NOMO-1 treated with dmso at 0.1 percent for 144 hours (cell line): ENCODE data around the gene COL4A5.

Experiments used
- DNase-seq: peaks from one replicate; lab custom pipeline; 2025; ENCODE audit not compliant: unreplicated experiment; lab: John Stamatoyannopoulos, UW

The COL4A5 gene

DNA sequence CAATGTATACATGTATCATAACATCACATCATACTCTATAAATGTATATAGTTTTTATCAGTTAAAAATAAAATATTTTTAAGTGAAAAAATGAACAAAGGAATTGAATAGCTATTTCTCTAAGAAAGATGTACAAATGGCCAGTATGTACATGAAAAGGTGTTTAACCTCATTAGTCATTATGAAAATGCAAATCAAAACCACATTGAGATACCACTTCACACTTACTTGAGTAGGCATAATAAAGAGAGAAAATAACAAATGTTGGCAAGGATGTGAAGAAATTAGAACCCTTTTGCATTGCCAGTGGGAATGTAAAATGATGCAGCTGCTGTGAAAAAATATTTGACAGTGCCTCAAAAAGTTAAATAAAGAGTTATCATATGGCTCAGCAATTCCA, 201.2 kb downstream of the COL4A5 start:
- DNase-seq, result no peak

DNA sequence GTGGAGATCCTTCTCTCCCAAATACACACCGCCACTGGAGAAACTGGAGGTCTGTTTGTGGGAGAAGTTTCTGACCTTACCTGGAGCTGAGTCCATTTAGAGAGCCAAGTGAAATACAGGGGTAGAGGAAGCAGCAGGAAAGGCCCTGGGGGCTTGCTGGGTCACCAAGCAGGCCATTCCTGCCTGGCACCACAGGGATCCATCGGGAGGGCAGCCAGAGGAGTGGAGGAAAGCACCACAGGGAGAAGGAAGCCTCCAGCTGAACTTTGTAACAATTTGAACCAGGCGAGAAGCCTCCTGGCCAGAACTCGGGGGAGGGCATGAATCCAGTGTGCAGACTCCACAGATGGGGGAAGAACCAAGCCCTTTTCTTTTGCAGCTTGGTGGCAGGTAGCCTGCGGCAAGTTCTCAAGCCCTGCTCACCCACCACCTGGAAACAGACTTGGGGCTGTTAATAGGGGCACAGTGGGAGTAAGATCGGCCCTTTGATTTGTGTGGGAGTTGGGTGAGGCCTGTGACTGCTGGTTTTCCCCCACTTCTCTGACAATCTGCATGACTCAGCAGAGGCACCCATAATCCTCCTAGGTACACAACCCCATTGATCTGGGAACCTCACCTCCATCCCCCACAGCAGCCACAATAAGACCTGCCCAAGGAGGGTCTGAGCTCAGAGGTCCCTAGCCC, 202.1 kb downstream of the COL4A5 start:
- DNase-seq, result no peak

DNA sequence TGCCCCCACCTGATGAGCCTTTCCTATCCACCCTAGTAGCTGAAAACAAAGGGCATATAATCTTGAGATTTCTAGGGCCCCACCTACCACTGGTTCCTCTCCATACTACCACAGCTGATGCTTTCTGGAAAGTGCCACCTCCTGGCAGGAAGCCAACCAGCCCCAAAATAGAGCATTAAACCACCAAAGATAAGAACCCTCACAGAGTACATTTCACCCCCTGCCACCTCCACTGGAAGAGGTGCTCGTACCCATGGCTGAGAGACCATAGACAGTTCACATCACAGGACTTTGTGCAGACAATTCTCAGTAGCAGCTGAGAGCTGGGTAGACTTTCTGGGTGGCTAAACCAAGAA, 202.6 kb downstream of the COL4A5 start:
- no peak for DNase-seq

DNA sequence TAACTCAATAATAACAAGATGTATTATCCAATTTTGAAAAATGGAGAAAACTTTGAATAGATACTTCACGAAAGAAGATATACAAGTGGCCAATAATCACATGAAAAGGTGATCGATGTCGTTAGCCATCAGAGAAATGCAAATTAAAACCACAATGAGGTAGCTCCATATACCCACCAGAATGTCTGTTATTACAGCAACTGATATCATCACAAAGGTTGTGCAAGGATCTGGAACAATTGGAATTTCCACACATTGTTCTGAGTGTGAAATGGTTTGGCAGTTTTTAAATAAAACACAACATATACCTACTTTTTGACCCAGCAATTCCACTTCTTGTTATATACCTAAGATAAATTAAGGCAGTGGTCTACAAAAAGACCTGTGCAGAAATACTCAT, 225.1 kb downstream of the COL4A5 start:
- DNase-seq, result no peak

DNA sequence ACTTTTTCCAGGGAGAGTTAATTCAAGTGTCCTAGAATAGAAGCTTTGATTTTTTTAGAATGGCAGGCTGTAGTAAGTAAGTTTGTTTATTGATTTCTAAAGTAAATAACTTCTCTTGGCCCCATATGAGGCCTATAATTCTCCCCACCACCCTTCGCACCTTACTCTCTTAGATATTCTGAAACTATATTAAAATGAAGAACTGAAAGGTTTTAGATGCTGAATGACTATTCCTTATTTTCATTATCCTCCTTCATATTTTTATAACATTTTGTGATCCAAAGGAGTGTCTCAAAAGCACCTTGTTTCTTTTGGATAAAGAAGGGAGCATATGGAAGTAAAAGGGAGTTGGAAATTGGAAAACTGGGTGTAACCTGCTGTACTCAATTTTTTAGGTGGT, 226.5 kb downstream of the COL4A5 start:
- DNase-seq, result no peak

DNA sequence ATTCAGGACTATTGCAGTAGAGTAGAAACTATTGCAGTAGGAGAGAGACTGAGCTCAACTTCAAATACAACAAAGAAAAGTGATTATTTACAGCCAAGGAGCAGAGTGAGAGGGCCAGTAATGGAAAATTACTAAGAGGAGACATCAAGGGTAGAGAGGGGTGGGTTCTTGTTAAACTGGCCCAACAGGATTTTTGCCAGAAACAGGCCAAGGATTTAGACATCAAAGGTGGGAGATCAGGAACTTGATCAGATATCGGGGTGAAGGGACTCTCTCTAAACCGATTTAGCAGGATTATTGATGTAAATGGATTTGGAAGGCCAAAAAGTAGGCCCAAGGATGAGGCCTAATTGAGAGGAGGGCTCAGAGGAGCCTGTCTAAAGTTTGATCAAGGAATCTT, 231.9 kb downstream of the COL4A5 start:
- no peak for DNase-seq

DNA sequence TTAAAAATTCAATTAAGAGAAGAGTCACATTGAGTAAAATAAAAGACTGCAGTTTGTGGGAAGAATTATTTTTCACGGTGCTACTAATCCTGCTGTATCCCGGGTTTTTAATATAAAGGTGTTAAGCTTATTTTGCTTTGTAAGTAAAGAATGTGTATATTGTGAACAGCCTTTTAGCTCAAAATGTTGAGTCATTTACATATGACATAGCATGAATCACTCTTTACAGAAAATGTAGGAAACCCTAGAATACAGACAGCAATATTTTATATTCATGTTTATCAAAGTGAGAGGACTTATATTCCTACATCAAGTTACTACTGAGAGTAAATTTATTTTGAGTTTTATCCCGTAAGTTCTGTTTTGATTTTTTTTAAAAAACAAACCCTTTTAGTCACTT, 257.1 kb downstream of the COL4A5 start:
- no peak for DNase-seq

DNA sequence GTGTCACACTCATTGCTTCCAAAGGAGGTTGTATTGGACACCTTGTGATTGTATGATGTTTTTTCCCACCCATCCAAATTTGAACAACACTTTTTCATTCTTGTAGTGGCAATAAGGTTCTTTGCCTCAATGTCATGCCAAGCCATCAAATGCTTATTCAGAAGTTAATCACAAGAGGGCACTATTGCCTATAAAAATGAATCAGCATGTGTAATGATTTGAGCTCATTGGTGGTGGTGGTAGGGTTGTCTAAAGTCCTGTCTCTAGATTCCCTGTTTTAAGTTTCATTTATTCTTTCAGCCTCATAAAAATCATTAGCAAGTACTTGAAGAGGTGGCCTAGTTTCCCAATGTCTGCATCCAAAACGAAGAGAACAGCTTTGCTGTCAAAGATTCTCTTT, 259.7 kb downstream of the COL4A5 start:
- peak; percentile 2 for DNase-seq

DNA sequence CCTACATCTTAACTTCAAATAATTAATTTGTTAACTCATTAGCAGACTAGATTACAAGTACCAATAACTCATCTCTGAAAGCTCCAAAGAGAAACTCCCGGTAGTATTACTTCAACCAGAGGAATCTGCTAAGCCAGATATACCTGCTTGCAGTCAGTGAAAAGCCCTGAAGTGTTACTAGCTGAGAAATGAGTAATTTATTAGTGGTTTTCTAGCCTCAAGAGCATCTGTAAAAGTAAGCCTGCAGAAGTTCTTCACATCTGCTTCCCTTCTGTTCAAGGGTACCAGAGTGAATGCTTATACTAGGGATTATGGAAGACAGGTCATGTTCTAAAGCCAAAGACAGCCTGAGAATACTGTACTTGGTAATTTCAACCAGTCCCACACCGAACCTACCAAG, 262.0 kb downstream of the COL4A5 start:
- DNase-seq, result no peak

DNA sequence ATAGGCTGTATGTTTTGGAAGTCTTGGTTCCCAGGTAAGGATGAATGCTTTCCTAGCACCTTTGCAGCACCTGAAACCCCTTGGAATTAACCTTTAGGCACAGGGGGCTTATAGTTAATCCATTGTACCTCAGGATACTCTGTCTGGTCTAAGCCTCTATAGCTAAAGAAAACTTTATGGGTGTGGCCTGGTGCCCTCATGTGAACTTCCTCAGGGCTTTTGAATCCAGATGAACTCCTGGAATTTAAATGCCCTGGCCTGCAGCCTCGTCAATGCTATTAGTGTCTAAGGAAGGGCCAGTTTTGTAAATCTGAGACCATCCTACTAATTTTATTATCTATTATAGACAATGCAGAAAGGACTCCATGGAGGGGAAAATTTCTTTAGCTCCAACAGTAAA, 262.9 kb downstream of the COL4A5 start:
- no peak for DNase-seq

DNA sequence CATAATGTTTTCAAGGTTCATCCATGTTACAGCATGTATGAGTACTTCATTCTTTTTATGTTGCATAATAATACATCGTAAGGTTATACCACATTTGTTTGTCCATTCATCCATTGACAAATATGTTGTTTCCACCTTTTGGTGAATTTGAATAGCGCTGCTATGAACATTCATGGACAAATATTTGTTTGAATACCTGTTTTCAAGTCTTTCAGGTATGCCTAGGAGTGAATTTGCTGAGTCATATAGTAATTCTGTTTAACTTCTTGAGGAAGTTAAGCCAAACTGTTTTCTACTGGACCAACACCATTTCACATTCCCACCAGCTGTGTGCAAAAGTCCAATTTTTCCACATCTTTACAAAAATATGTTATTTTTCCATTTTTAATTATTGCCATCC, 265.2 kb downstream of the COL4A5 start:
- no peak for DNase-seq

DNA sequence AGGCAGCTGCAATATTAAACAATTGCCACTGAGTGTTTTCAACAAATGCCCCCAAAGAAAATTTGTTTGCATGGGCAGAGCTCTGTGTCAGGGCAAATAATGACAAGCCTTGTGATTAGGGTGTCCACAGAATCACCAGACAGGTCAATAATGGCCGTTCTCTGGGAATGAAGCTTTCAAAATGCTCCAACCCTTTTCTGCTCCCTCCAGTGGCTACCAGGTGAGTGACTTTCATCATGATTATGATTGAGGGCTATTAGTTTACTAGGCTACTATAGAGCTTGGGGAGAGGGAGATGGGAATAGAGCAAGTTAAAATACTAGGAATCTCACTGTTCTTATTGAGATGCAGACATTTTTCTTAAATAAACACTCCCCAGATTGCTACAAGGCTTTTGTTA, 273.2 kb downstream of the COL4A5 start:
- no peak for DNase-seq

DNA sequence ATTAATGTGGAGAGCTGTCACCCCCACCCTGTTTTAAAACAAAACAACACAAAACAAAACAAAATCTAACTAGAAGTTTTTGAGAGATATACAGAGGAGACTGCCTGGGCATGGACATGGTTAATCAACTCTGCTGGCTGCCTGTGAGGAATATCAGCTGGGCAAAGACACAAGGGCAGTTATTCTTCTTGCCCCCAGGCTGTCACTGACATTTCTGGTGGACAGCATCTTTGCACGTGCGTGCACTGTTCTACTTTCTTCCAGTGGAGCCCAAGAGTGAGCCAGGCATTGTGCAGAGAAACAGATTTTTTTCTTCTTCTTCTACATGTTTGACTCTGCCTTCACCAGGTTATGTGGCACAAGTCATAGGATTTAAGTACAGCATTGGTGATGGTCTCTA, 282.9 kb downstream of the COL4A5 start:
- no peak for DNase-seq

DNA sequence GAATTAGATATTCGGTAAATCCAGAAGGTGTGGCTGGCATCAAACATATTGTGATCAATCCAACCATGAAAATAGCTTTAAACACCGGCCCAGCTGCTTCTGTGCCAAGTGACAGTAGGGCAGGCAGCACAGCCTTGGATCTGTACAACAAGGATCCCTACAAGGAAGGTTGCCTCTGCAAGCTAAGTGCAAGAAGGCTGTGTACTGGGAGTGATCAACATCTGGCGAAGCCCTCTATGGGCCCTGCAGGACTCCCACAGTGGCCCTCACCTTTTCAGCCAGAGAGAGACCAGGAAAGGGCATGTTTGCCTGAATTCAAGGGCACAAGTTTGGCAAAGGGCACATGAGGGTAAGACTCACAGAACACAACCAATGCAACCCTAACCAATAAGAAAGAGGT, 287.1 kb downstream of the COL4A5 start:
- DNase-seq, result no peak

DNA sequence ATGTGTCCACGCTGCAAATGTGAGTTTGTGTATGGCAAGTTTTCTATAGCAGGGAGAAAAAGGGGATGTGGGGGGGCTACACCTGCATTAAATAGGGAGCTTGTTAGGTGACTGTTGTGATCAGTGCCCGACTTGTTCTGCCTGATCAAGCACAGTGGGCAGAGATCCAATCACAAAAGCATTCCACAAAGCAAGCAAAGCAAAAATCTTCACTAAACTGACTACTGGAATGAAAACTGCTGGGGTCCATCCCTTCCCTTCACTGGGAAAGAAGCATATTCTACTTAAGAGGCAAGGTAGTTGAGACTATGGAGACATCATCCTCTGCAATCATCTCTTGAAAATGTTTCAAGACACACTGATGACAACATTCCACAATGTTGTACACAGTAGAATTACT, 291.5 kb downstream of the COL4A5 start:
- no peak for DNase-seq

DNA sequence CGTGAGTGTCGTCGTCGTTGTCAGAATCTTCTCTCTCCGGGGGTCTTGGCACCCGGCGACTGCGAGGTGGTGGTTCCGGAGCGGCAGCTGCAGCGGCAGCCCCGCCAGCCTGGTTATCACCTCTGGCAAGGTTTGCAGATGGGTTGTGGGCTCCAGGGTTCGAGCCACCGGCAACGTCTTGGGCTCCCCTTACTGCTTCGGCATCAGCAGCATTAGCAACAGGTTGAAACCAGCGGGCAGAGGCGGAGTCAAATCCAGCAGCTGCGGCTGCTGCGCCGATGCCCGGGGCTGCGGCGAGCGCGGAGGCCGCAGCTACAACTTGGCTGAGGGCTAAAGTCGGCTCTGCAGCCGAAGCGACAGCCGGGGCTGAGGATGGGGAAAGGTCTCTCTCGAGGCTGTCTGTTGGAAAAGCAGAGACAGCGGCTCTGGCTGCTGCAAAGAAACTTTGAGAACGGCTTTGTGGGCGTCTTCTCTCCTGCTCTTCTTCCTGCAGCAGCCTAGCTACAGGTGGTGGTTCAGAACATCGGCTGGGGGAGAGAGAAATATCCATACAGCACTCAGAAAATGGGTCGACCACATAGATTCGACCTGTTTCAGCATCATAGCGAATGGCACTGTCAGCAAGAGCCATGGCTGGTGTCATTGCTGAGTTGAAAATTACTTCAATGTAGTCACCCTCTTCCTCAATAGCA, 293.1 kb downstream of the COL4A5 start:
- no peak for DNase-seq

DNA sequence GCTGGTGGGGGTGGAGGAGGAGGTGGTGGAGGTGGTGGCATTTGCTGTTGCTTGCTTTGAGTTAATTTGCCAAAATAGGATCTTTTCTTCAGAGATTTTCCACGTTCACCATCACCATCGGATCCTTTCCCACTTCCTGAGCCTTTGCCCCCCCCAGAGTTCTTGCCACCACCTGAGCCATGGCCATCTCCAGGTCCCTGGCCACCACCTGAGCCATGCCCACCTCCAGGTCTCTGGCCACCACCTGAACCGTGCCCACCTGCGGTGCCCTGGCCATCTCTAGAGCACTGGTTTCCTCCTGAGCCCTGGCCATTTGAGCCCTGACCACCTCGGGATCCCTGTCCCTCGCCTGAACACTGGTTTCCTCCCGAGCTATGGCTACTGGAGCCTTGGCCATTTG, 294.8 kb downstream of the COL4A5 start:
- DNase-seq, result no peak

DNA sequence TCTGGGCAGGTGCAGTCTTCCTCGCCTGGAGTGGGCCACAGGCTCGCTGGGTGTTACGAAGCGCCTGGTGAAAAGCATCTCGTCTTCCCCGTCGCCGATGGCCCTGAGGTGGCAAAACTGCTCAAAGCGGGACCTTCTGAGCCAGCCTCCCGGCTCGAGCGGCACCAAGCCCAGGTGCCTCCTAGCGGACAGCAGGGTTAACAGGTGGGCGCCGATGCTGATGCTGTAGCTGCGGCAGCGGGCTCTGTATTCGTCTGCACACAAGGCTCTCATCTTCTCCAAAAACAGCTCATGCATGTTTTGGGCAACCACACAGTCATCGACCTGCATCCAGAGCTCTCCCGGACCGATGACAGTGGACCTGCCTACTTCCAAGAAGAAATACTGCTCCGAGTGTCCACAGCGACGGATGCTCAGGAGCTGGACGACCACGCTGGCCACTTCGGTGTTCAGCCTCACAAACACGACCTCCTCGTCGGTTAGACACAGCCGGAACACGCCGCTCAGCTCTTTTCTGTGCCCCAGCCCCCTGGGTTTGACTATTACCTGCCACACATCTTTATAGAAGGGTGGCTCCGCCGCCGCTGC, 295.5 kb downstream of the COL4A5 start:
- no peak for DNase-seq

DNA sequence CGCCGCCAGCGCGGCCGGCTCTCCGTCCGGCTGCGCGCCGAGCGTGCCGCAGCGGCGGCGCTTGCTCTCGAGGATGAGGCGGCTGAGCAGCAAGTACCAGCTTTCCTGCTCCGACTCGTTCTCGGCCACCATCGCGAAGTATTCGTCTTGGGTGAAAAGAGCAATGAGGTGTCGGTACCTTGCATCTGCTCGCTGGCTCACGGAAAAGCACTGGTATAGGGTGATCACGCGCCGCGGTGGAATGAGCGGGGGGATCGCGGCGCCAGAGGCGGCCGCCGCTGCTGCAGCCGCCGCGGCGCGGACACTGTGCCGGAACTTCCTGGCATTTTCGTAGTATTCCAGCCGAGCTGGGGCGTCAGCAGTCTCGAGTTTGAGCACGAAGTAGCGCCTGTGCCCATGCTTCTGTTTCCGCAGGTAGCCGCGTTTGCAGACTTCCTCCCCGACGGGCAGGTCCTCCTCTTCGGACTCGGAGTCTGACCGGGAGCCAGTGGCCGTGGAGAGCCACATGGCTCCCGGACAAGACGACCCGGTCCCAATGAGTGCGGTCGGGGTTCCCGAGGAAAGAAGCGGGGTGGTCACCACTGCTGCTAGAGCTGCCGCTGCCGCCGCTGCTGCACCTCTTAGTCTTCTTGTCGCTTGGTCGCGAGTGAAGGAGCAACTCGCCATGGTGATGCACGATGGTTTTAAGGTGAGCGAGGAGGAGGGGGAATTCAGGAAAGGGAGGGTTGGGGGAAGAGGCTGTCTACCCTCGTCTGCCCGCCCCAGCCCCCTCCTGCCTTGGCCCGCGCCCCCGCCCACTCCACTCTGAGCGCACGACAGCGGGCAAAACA, 296.3 kb downstream of the COL4A5 start:
- no peak for DNase-seq

DNA sequence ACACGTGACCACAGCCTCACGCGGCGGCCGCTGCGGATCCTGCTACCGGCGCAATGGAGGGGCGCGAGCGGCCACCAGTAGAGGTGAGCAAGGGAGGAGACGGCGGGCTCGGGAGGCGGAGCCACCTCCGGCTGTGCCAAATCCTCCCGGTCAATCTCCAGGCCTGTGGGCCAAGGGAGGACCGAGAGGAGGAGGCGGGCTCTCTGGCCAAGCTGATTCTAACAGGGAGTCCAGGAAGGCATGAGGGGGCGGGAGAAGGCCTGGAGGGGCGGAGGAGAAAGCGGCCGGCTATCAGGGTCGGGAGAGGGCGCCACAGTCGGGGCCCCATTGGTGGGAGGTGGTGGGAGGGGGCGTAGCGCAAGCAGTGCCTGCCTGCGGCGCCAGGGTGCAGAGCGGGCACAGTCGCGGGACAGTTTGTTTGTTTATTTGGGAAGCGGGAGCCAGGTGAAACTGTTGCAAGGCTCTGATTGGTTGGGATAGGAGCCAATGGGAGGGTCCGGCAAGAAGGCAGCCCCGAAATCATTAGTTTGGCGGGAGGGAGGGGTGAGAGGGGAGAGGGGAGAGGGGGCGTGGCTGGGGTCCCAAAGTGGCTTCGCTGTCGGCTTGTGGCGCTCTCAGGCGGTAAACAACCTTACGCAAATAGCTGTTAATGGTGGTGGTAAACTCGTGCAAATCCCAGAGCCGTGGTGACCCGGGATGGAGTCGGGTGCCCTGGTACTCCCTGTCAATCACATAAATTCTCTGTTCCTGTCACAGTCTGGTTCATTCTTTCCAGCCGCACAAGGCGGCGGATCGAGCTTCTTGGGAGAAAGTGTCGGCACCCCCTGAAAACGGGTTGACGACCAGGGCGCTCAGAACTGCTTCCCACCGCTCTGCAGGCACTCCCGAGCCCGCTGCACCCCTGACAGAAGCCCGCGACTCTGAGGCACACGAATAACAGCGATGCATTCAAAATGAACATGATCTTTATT, 297.2 kb downstream of the COL4A5 start, which contains the start of gene IRS4:
Gene IRS4 (minus strand): TSS at position 55 of the 971 bp plus-strand sequence.
- DNase-seq, result no peak

DNA sequence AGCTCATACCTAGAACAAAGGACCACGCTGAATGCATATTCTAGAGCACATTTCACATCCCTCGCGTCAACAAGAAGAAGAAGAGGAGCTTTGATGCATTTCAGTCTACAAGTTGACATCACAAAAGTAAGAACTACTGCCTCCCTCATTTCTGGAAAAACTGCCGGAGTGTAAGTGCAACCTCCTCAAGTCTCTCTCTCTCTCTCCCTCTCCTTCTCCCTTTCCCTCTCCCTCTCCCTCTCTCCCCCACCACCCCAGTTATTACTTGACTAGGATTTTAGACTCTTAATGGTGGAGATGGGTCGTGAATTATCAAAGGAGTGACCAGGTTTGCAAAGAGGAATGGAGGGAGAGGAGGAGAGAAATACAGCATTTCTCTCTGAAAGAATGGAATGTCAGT, 298.1 kb downstream of the COL4A5 start:
- DNase-seq, result no peak
